Measurements from ENCODE around the gene COCH. TPM values are rescaled to one million over a fixed set of nuclear protein-coding genes. Genes with fewer than 3 reads are reported as not detected.

COCH gene
- total RNA-seq, 1 experiment from 2014 or later = 4.2 TPM

- Histone ChIP-seq H2AFZ (ENCODE audit: low read length) (no peak overlapping the region), H4K20me1 (ENCODE audit: low read length) (no peaks in the 10 kb centered on the region), H3K9me3 (ENCODE audit: low read length) (no peaks in the 10 kb centered on the region), H3K79me2 (ENCODE audit: low read length) (no peaks in the 10 kb centered on the region), H3F3A (ENCODE audit: low read length, unreplicated experiment) (no peaks in the 10 kb centered on the region), H3K9ac (ENCODE audit: low read length) (no peak overlapping the region), H3K4me1 (ENCODE audit: insufficient read depth, low read length) (no peaks in the 10 kb centered on the region), H3K9me2 (replicated peaks; ENCODE audit: low read length) (no peaks in the 10 kb centered on the region), H3K27ac (ENCODE audit: low read length) (no peak overlapping the region), H3K4me3 (ENCODE audit: low read length) (no peak overlapping the region), H3K27me3 (ENCODE audit: low read length) (no peaks in the 10 kb centered on the region), H3K4me2 (ENCODE audit: low read length) (no peak overlapping the region), H3K36me3 (ENCODE audit: low read depth, low read length) (no peaks in the 10 kb centered on the region)
- no peak for DNase-seq
- BruUV-seq (replicated peaks) = no TSS peak
- intact Hi-C loops (cut with micrococcal nuclease) = no loop called here
- POLR2A ChIA-PET (ENCODE audit: unreplicated experiment) = no interaction called here
- ATAC-seq = no peak
- no peak for TF ChIP-seq CTCF (conservative IDR thresholded peaks at IDR 0.05; ENCODE audit: low read depth, low read length)
- TF ChIP-seq EZH2 (IDR thresholded peaks at IDR 0.05; ENCODE audit: low read length, unreplicated experiment) = no peak
- no peak for TF ChIP-seq EZH2phosphoT487 (IDR thresholded peaks at IDR 0.05; ENCODE audit: borderline replicate concordance, low read length)
- CTCF ChIA-PET = no interaction called here
Measured at GRCh38 chr14:30883508-30884294, 9.3 kb downstream of the COCH start.

- no peaks in the 10 kb centered on the region for H4K20me1 ChIP-seq (ENCODE audit: low read length)
- no peak overlapping the region for H3K4me3 ChIP-seq (ENCODE audit: low read length)
- ChIA-PET CTCF (no interaction called here), POLR2A (ENCODE audit: unreplicated experiment) (no interaction called here)
- H3K27ac ChIP-seq (ENCODE audit: low read length) = no peak overlapping the region
- no TSS peak for BruUV-seq (replicated peaks)
- ATAC-seq (no peak), DNase-seq (no peak)
- H3K9me2 ChIP-seq (replicated peaks; ENCODE audit: low read length) = no peaks in the 10 kb centered on the region
- no peaks in the 10 kb centered on the region for H3K27me3 ChIP-seq (ENCODE audit: low read length)
- no peak for TF ChIP-seq CTCF (conservative IDR thresholded peaks at IDR 0.05; ENCODE audit: low read depth, low read length)
- no peak for TF ChIP-seq EZH2 (IDR thresholded peaks at IDR 0.05; ENCODE audit: low read length, unreplicated experiment)
- TF ChIP-seq EZH2phosphoT487 (IDR thresholded peaks at IDR 0.05; ENCODE audit: borderline replicate concordance, low read length) = no peak
- no peaks in the 10 kb centered on the region for H3K79me2 ChIP-seq (ENCODE audit: low read length)
- no peak overlapping the region for H2AFZ ChIP-seq (ENCODE audit: low read length)
- no peaks in the 10 kb centered on the region for H3K9me3 ChIP-seq (ENCODE audit: low read length)
- no peak overlapping the region for H3K4me2 ChIP-seq (ENCODE audit: low read length)
- H3F3A ChIP-seq (ENCODE audit: low read length, unreplicated experiment) = no peaks in the 10 kb centered on the region
- no peak overlapping the region for H3K9ac ChIP-seq (ENCODE audit: low read length)
- H3K4me1 ChIP-seq (ENCODE audit: insufficient read depth, low read length) = no peaks in the 10 kb centered on the region
- H3K36me3 ChIP-seq (ENCODE audit: low read depth, low read length) = no peaks in the 10 kb centered on the region
- intact Hi-C loops (cut with micrococcal nuclease) = no loop called here
Measured at GRCh38 chr14:30884901-30885300, 10.5 kb downstream of the COCH start.
